GM19351 (cell line): ENCODE data around the gene PTPN14.
A peak's percentile ranks its signal among the peaks of the same experiment; 100 is the strongest.

Source experiments
- ATAC-seq: cut with Tn5 transposase; IDR thresholded peaks from one replicate; pipeline ENCODE4 v1.9.1; 2021; ENCODE audit warnings: mild to moderate bottlenecking, moderate library complexity; ENCODE audit not compliant: unreplicated experiment

The PTPN14 gene

GRCh38 chr1:214438075-214438474 lies 113.3 kb downstream of the PTPN14 start:
- no peak for ATAC-seq

- no peak for ATAC-seq
Measured at GRCh38 chr1:214435867-214436266, 115.5 kb downstream of the PTPN14 start.

GRCh38 chr1:214432245-214432644 lies 119.2 kb downstream of the PTPN14 start:
- no peak for ATAC-seq

GRCh38 chr1:214429951-214430770 lies 121.2 kb downstream of the PTPN14 start:
- ATAC-seq = no peak

GRCh38 chr1:214427871-214428277 lies 123.5 kb downstream of the PTPN14 start:
- peak; percentile 90 for ATAC-seq

- ATAC-seq = no peak
Measured at GRCh38 chr1:214426426-214426812, 125.0 kb downstream of the PTPN14 start.

- no peak for ATAC-seq
Measured at GRCh38 chr1:214425716-214426425, 125.5 kb downstream of the PTPN14 start.

- ATAC-seq = no peak
Measured at GRCh38 chr1:214425101-214425500, 126.3 kb downstream of the PTPN14 start.

GRCh38 chr1:214423045-214423444 lies 128.4 kb downstream of the PTPN14 start:
- no peak for ATAC-seq

GRCh38 chr1:214422137-214422671 lies 129.2 kb downstream of the PTPN14 start:
- no peak for ATAC-seq

GRCh38 chr1:214420833-214421232 lies 130.6 kb downstream of the PTPN14 start:
- peak; percentile 44 for ATAC-seq

- ATAC-seq = no peak
Measured at GRCh38 chr1:214420341-214420740, 131.1 kb downstream of the PTPN14 start.

GRCh38 chr1:214419650-214420049 lies 131.8 kb downstream of the PTPN14 start:
- no peak for ATAC-seq

GRCh38 chr1:214418391-214418790 lies 133.0 kb downstream of the PTPN14 start:
- peak; percentile 29 for ATAC-seq

GRCh38 chr1:214417545-214418210 lies 133.7 kb downstream of the PTPN14 start:
- ATAC-seq = no peak

- ATAC-seq = no peak
Measured at GRCh38 chr1:214416858-214417257, 134.5 kb downstream of the PTPN14 start.

- no peak for ATAC-seq
Measured at GRCh38 chr1:214416417-214416816, 135.0 kb downstream of the PTPN14 start.

GRCh38 chr1:214415131-214415530 lies 136.3 kb downstream of the PTPN14 start:
- ATAC-seq = no peak

- ATAC-seq = no peak
Measured at GRCh38 chr1:214414691-214415090, 136.7 kb downstream of the PTPN14 start.

- no peak for ATAC-seq
Measured at GRCh38 chr1:214413315-214413714, 138.1 kb downstream of the PTPN14 start.

GRCh38 chr1:214404571-214405213 lies 146.7 kb downstream of the PTPN14 start:
- no peak for ATAC-seq
